Liver (tissue), 9 donors: ENCODE results near the gene SUPT5H. TPM values are rescaled to one million over a fixed set of nuclear protein-coding genes. Genes with fewer than 3 reads are reported as not detected.
A peak's percentile ranks its signal among the peaks of the same experiment; 100 is the strongest.

Source experiments
- DNase-seq: peaks from one replicate; pipeline ENCODE4 v3.0.0-alpha.2; 2017; ENCODE audit warnings: low spot score
- H3K27ac ChIP-seq, 2 donors: one replicate each; pipeline ENCODE4 v1.7.0; 2013; ENCODE audit warnings: inconsistent platforms in 2 of 2, low read length in 2 of 2, control low read depth in 1 of 2, low read depth in 1 of 2, mild to moderate bottlenecking in 1 of 2
- H3K27me3 ChIP-seq, 4 donors: one replicate each; pipeline versions ENCODE4 v1.6.1 to v1.7.0; 2013; ENCODE audit warnings: low read length in 3 of 4, inconsistent platforms in 1 of 4, mild to moderate bottlenecking in 1 of 4, moderate library complexity in 1 of 4; ENCODE audit not compliant: control insufficient read depth in 4 of 4, insufficient read depth in 4 of 4
- H3K36me3 ChIP-seq, 4 donors: one replicate each; pipeline versions ENCODE4 v1.6.1 to v1.7.0; 2013; ENCODE audit warnings: low read length in 3 of 4, mild to moderate bottlenecking in 3 of 4, low read depth in 1 of 4, moderate library complexity in 1 of 4; ENCODE audit not compliant: control insufficient read depth in 4 of 4, insufficient read depth in 3 of 4
- H3K4me1 ChIP-seq, 4 donors: one replicate each; pipeline versions ENCODE4 v1.6.1 to v1.7.0; 2013; ENCODE audit warnings: low read length in 3 of 4, mild to moderate bottlenecking in 3 of 4, moderate library complexity in 1 of 4; ENCODE audit not compliant: control insufficient read depth in 4 of 4, insufficient read depth in 4 of 4
- H3K4me3 ChIP-seq, 3 donors: one replicate each; pipeline versions ENCODE4 v1.6.1 to v1.7.0; 2013; ENCODE audit warnings: low read length in 3 of 3, control low read depth in 1 of 3, low read depth in 1 of 3, mild to moderate bottlenecking in 1 of 3
- H3K9ac ChIP-seq, 2 donors: one replicate each; pipeline ENCODE4 v1.7.0; 2013; ENCODE audit warnings: low read length in 2 of 2, mild to moderate bottlenecking in 2 of 2, moderate library complexity in 2 of 2, control low read depth in 1 of 2, low read depth in 1 of 2
- H3K9me3 ChIP-seq, 4 donors: one replicate each; pipeline versions ENCODE4 v1.6.1 to v1.7.0; 2013; ENCODE audit warnings: low read length in 3 of 4; ENCODE audit not compliant: control insufficient read depth in 4 of 4
- EGR1 ChIP-seq, 2 donors: IDR thresholded peaks; 2 replicates each; pipeline ENCODE4 v1.6.1; 2016 to 2018; ENCODE audit warnings: antibody characterized with exemption in 2 of 2, low read depth in 2 of 2
- FOXA1 ChIP-seq: IDR thresholded peaks from 2 replicates; pipeline ENCODE4 v1.6.1; 2016; ENCODE audit warnings: antibody characterized with exemption
- FOXA2 ChIP-seq: IDR thresholded peaks from 2 replicates; pipeline ENCODE4 v1.6.1; 2016; ENCODE audit warnings: antibody characterized with exemption
- GABPA ChIP-seq, 2 donors: IDR thresholded peaks in 1 of 2; conservative IDR thresholded peaks in 1 of 2; 2 replicates each; pipeline ENCODE4 v1.6.1; 2016; ENCODE audit warnings: antibody characterized with exemption in 2 of 2, mild to moderate bottlenecking in 1 of 2, moderate library complexity in 1 of 2
- HNF4A ChIP-seq, 2 donors: conservative IDR thresholded peaks; 2 replicates each; pipeline ENCODE4 v1.6.1; 2016; ENCODE audit warnings: antibody characterized with exemption in 2 of 2, mild to moderate bottlenecking in 2 of 2
- JUND ChIP-seq, 2 donors: IDR thresholded peaks; 2 replicates each; pipeline ENCODE4 v1.6.1; 2016; ENCODE audit warnings: antibody characterized with exemption in 2 of 2
- MAX ChIP-seq: IDR thresholded peaks from 2 replicates; pipeline ENCODE4 v1.6.1; 2016; ENCODE audit warnings: antibody characterized with exemption
- NR2F2 ChIP-seq: IDR thresholded peaks from 2 replicates; pipeline ENCODE4 v1.6.1; 2016; ENCODE audit warnings: antibody characterized with exemption
- RXRA ChIP-seq, 2 donors: IDR thresholded peaks; 2 replicates each; pipeline ENCODE4 v1.6.1; 2017 to 2018; ENCODE audit warnings: antibody characterized with exemption in 2 of 2, mild to moderate bottlenecking in 1 of 2
- TAF1 ChIP-seq: conservative IDR thresholded peaks from 2 replicates; pipeline ENCODE4 v1.6.1; 2016; ENCODE audit warnings: antibody characterized with exemption, mild to moderate bottlenecking
- whole genome bisulfite sequencing: extraction: QIAGEN DNeasy Blood & Tissue Kit; methylation state at CpG from one replicate; pipeline ENCODE4 v1.1.7; 2013; 5-methylcytosine and 5-hydroxymethylcytosine counted together
- polyA plus RNA-seq, 2 donors: library from polyadenylated mRNA; stranded (reverse) in 1 of 2; unstranded in 1 of 2; fragments of 200-250 nt in 1 of 2; fragments of >200 nt in 1 of 2; fragmentation: Nextera tagmentation in 1 of 2; extraction: Ambion mirVana in 1 of 2; gene quantifications; one replicate each; pipeline versions ENCODE4 v1.2.1 to v1.2.3, GENCODE V29; 2013 to 2015
- total RNA-seq, 2 donors: library from RNA; depleted of rRNA; stranded (reverse); fragments of >200 nt; gene quantifications; one replicate each; pipeline ENCODE4 v1.2.3, GENCODE V29; 2014
- TF ChIP-seq, protein P1 (sequence below): IDR thresholded peaks from 2 replicates; pipeline ENCODE4 v1.6.1; 2016; ENCODE audit warnings: antibody characterized with exemption
- TF ChIP-seq, protein P2 (sequence below): IDR thresholded peaks from 2 replicates; pipeline ENCODE4 v1.6.1; 2016; ENCODE audit warnings: antibody characterized with exemption
- TF ChIP-seq, protein P3 (sequence below): fragments of 150-350 bp; IDR thresholded peaks from 2 replicates; pipeline ENCODE4 v1.5.1; 2017; ENCODE audit warnings: improper control_type of control experiment, low read depth, low read length; ENCODE audit not compliant: missing input control
- donor health status: healthy.
- donor health status: healthy.
- donor health status: healthy.
- donor health status: healthy.
- donor health status: healthy.

Gene SUPT5H
- total and polyA plus RNA-seq, 4 donors = 19.3 to 52.5 (median 45.2) TPM

DNA sequence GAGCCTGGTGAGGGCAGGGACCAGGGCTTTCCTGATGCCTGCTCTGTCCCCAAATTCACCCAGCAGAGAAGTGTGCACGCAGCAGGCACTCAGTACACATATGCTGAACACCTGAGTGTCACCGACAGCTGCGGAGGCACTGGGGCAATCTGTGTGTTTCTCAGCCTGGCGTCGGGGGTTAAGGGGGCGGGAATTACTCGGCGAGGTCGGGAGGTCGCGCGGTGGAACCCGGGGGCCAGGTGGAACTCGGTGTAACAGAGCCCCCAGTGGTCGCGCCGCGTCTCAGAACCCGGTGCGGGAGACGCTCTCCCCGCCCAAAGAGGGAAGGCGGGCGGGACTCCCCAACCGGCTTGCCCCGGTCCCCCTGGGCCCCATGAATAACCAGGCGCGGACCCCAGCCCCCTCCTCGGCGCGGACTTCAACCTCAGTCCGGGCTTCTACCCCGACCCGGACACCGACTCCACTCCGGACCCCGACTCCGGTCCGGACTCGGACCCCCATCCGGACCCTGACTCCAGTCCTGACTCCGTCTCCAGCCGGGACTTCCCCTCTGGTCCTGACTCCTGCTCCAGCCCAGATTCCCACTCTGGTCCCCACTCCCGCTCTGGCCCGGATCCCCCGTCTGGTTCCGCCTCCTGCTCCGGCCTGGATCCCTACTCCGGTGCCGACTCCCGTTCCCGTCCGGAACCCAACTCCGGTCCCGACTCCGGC is 69.6 kb downstream of the SUPT5H start, which contains the start of gene SELENOV:
SELENOV (plus strand) TSS at position 300 of the 711 bp plus-strand sequence; CDS start at position 374, 74 bp downstream.
- peaks cover 0 to 2% (median 0%) of the 10 kb centered on the region in 4 donors for H3K9me3 ChIP-seq
- DNase-seq = no peak
- 2% methylated on average over 56 of the region's 56 CpGs for WGBS
- H3K36me3 ChIP-seq = no peaks in the 10 kb centered on the region
- no peak within 1 kb of the TSS for H3K27ac ChIP-seq
- peak within 1 kb of the TSS in 1 of 3 donors; percentile 35 for H3K4me3 ChIP-seq
- H3K9ac ChIP-seq = no peak within 1 kb of the TSS
- TF ChIP-seq, protein P1, sequence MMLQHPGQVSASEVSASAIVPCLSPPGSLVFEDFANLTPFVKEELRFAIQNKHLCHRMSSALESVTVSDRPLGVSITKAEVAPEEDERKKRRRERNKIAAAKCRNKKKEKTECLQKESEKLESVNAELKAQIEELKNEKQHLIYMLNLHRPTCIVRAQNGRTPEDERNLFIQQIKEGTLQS = no peak
- TF ChIP-seq TAF1 (no peak), EGR1 (IDR thresholded peaks at IDR 0.05; ENCODE audit: low read depth in 2 of 2) (no peak), RXRA (IDR thresholded peaks at IDR 0.05) (no peak), JUND (IDR thresholded peaks at IDR 0.05) (no peak), MAX (no peak), HNF4A (conservative IDR thresholded peaks at IDR 0.05) (no peak), FOXA2 (no peak), GABPA (IDR thresholded peaks at IDR 0.05 in 1 of 2, conservative IDR thresholded peaks at IDR 0.05 in 1 of 2) (no peak), NR2F2 (no peak)
- TF ChIP-seq, protein P2, sequence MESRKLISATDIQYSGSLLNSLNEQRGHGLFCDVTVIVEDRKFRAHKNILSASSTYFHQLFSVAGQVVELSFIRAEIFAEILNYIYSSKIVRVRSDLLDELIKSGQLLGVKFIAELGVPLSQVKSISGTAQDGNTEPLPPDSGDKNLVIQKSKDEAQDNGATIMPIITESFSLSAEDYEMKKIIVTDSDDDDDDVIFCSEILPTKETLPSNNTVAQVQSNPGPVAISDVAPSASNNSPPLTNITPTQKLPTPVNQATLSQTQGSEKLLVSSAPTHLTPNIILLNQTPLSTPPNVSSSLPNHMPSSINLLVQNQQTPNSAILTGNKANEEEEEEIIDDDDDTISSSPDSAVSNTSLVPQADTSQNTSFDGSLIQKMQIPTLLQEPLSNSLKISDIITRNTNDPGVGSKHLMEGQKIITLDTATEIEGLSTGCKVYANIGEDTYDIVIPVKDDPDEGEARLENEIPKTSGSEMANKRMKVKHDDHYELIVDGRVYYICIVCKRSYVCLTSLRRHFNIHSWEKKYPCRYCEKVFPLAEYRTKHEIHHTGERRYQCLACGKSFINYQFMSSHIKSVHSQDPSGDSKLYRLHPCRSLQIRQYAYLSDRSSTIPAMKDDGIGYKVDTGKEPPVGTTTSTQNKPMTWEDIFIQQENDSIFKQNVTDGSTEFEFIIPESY = no peak
- TF ChIP-seq, protein P3, sequence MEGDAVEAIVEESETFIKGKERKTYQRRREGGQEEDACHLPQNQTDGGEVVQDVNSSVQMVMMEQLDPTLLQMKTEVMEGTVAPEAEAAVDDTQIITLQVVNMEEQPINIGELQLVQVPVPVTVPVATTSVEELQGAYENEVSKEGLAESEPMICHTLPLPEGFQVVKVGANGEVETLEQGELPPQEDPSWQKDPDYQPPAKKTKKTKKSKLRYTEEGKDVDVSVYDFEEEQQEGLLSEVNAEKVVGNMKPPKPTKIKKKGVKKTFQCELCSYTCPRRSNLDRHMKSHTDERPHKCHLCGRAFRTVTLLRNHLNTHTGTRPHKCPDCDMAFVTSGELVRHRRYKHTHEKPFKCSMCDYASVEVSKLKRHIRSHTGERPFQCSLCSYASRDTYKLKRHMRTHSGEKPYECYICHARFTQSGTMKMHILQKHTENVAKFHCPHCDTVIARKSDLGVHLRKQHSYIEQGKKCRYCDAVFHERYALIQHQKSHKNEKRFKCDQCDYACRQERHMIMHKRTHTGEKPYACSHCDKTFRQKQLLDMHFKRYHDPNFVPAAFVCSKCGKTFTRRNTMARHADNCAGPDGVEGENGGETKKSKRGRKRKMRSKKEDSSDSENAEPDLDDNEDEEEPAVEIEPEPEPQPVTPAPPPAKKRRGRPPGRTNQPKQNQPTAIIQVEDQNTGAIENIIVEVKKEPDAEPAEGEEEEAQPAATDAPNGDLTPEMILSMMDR = no peak
- H3K27me3 ChIP-seq = peaks cover 0 to 15% (median 9%) of the 10 kb centered on the region in 4 donors
- peaks cover 5 to 12% (median 7%) of the 10 kb centered on the region in 4 donors for H3K4me1 ChIP-seq

DNA sequence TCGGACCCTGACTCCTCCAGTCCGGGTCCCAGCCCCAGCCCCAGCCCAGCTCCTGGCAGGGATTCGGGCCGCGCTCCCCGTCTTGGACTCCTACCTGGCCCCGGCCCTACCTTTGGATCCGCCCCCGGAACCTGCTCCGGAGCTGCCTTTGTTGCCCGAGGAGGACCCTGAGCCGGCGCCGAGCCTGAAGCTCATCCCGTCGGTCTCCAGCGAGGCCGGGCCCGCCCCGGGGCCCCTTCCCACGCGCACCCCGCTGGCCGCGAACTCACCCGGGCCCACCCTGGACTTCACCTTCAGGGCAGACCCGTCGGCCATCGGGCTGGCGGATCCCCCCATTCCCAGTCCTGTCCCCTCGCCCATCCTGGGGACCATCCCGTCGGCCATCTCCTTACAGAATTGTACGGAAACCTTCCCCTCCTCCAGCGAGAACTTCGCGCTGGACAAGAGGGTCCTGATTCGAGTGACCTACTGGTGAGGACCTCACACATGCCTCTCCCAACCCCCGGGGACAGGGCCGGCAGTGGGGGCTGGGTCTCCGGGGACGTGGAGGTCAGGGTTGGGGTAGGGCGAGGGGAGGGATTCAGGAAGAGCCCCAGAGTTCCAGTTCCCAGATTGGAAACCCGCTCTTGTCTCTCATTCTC is 70.3 kb downstream of the SUPT5H start:
- peaks cover 5 to 12% (median 7%) of the 10 kb centered on the region in 4 donors for H3K4me1 ChIP-seq
- no peak overlapping the region for H3K9ac ChIP-seq
- DNase-seq = no peak
- H3K9me3 ChIP-seq = peaks cover 0 to 2% (median 0%) of the 10 kb centered on the region in 4 donors
- H3K4me3 ChIP-seq = peak overlapping the region in 1 of 3 donors; percentile 35
- 5% methylated on average over 44 of the region's 44 CpGs for WGBS
- no peak for TF ChIP-seq FOXA1
- no peak for TF ChIP-seq GABPA (IDR thresholded peaks at IDR 0.05 in 1 of 2, conservative IDR thresholded peaks at IDR 0.05 in 1 of 2)
- peaks cover 0 to 15% (median 9%) of the 10 kb centered on the region in 4 donors for H3K27me3 ChIP-seq
- H3K27ac ChIP-seq = no peak overlapping the region
- H3K36me3 ChIP-seq = no peaks in the 10 kb centered on the region
